Activated gamma-delta T cell (primary cell): Measurements from ENCODE around the gene ZNF329.

Source experiments
- DNase-seq: peaks from one replicate; lab custom pipeline; 2025; lab: John Stamatoyannopoulos, UW

ZNF329 gene

GRCh38 chr19:58118979-58119733, 31.4 kb downstream of the ZNF329 start:
- no peak for DNase-seq

- DNase-seq: peak; percentile 12
These were observed 32.6 kb downstream of the ZNF329 start for GRCh38 chr19:58117841-58118575.

GRCh38 chr19:58108546-58108817, 42.1 kb downstream of the ZNF329 start:
- no peak for DNase-seq

GRCh38 chr19:58107778-58108545, 42.6 kb downstream of the ZNF329 start:
- DNase-seq: no peak

GRCh38 chr19:58098682-58098998, 51.9 kb downstream of the ZNF329 start:
- DNase-seq: no peak

GRCh38 chr19:58097781-58098681, 52.6 kb downstream of the ZNF329 start, which contains the start of gene ZSCAN18:
Gene ZSCAN18, minus strand, starts transcription at chr19:58098231. Its CDS starts 7,964 bp downstream, at chr19:58090267.
- peak; percentile 75 for DNase-seq

- no peak for DNase-seq
These were observed 53.2 kb downstream of the ZNF329 start for GRCh38 chr19:58097349-58097748.

GRCh38 chr19:58096884-58097283, 53.7 kb downstream of the ZNF329 start:
- no peak for DNase-seq

- no peak for DNase-seq
These were observed 55.3 kb downstream of the ZNF329 start for GRCh38 chr19:58095328-58095727.

GRCh38 chr19:58093071-58093470, 57.5 kb downstream of the ZNF329 start:
- DNase-seq: no peak

- no peak for DNase-seq
These were observed 59.2 kb downstream of the ZNF329 start for GRCh38 chr19:58091251-58091995.

GRCh38 chr19:58089846-58090245, 60.7 kb downstream of the ZNF329 start:
- DNase-seq: no peak

- DNase-seq: no peak
These were observed 62.0 kb downstream of the ZNF329 start for GRCh38 chr19:58088521-58089052.

GRCh38 chr19:58086825-58087710, 63.5 kb downstream of the ZNF329 start:
- DNase-seq: no peak

- DNase-seq: no peak
These were observed 65.2 kb downstream of the ZNF329 start for GRCh38 chr19:58085348-58085875.

- no peak for DNase-seq
These were observed 65.8 kb downstream of the ZNF329 start for GRCh38 chr19:58084596-58085347.

GRCh38 chr19:58083021-58083420, 67.6 kb downstream of the ZNF329 start:
- DNase-seq: no peak

GRCh38 chr19:58079792-58080191, 70.8 kb downstream of the ZNF329 start:
- DNase-seq: no peak
